ENCODE data around the gene CPT1C. TPM values are rescaled to one million over a fixed set of nuclear protein-coding genes. Genes with fewer than 3 reads are reported as not detected.
A peak's percentile ranks its signal among the peaks of the same experiment; 100 is the strongest.

CPT1C gene
- total and polyA plus RNA-seq, 2 of the 4 experiments (the other 2 are of a cell fraction), result 14.2 to 56.1 TPM

- TF ChIP-seq ELK1 (IDR thresholded peaks at IDR 0.05; ENCODE audit: borderline replicate concordance, low read depth, low read length), result no peak
These were observed 11.7 kb upstream of the CPT1C start (continued) for GRCh38 chr19:49678985-49679770.

GRCh38 chr19:49679771-49680413 lies 11.0 kb upstream of the CPT1C start:
- Histone ChIP-seq H3K36me3 (ENCODE audit: control insufficient read depth, insufficient read depth, low read length) (peaks cover 23% of the 10 kb centered on the region), H3K4ac (ENCODE audit: low read depth, low read length) (no peak overlapping the region), H3K14ac (replicated peaks; ENCODE audit: low read depth, low read length) (no peak overlapping the region), H3K9ac (ENCODE audit: low read depth, low read length) (no peak overlapping the region; the same call in 1 of the 2 replicates), H3K18ac (ENCODE audit: low read depth, low read length) (no peak overlapping the region), H3K9me1 (ENCODE audit: insufficient read depth, low read length) (peaks cover 3% of the 10 kb centered on the region; the same call in 1 of the 2 replicates), H2BK120ac (ENCODE audit: low read depth, low read length) (no peak overlapping the region), H4K8ac (ENCODE audit: low read depth in 2 of 2, low read length in 2 of 2) (peak overlapping the region in 1 of 2 experiments; percentile 83; a peak in 1 of 4 replicates), H2BK15ac (ENCODE audit: low read depth, low read length) (no peak overlapping the region), H4K91ac (ENCODE audit: insufficient read depth, low read depth, low read length) (0 out of 2 replicates have a peak overlapping the region, but pooled peaks have one; percentile 31), H3K9me3 (ENCODE audit: control insufficient read depth, insufficient read depth, low read length) (no peaks in the 10 kb centered on the region), H2BK5ac (ENCODE audit: low read depth, low read length, poor library complexity, severe bottlenecking) (no peak overlapping the region), H3K56ac (ENCODE audit: extremely low read depth, insufficient read depth, low read length) (no peak overlapping the region), H2AK5ac (ENCODE audit: low read depth, low read length) (no peak overlapping the region), H2BK20ac (ENCODE audit: low read depth, low read length) (no peak overlapping the region), H3K27me3 (ENCODE audit: control insufficient read depth, insufficient read depth, low read length) (no peaks in the 10 kb centered on the region), H3K23ac (ENCODE audit: low read depth, low read length) (no peak overlapping the region; the same call in 1 of the 2 replicates), H3K79me1 (ENCODE audit: low read depth in 1 of 2, low read length in 2 of 2) (peaks cover 19 to 60% of the 10 kb centered on the region in 2 experiments), H3K27ac (ENCODE audit: insufficient read depth, low read length) (peak overlapping the region; percentile 9), H3K4me3 (ENCODE audit: insufficient read depth, low read depth, low read length) (no peak overlapping the region), H2AFZ (replicated peaks; ENCODE audit: low read length, poor library complexity) (no peak overlapping the region), H3K4me2 (ENCODE audit: low read depth, low read length) (no peak overlapping the region; the same call in 1 of the 2 replicates), H4K5ac (ENCODE audit: low read depth, low read length) (no peak overlapping the region), H2AK9ac (replicated peaks; ENCODE audit: low read depth, low read length, poor library complexity) (peak overlapping the region; percentile 68), H3K4me1 (ENCODE audit: control insufficient read depth, insufficient read depth, low read length) (peaks cover 13% of the 10 kb centered on the region), H4K20me1 (ENCODE audit: insufficient read depth, low read length) (peaks cover 51% of the 10 kb centered on the region)
- in situ Hi-C loops (cut with MboI; ENCODE audit: low sequenced_read_pairs) (loop anchor here (10.0 kb wide), 1 partner anchor 175 kb away; the partner anchor contains the start of gene PTOV1), dilution Hi-C loops (cut with HindIII; ENCODE audit: low sequenced_read_pairs, unreplicated experiment) (no loop called here), intact Hi-C loops (cut with micrococcal nuclease) (loop anchor here (5.0 kb wide), 2 partner anchors 88 to 108 kb away; partner anchors contain the start of gene PRR12)
- TF ChIP-seq MXI1 (IDR thresholded peaks at IDR 0.05; ENCODE audit: borderline replicate concordance, low read depth, low read length), result no peak
- WGBS, 2 experiments (ENCODE audit: extremely low coverage in 2 of 2, insufficient read length in 1 of 2), result 52% methylated on average over 3 of the region's 10 CpGs; no CpG with 5 or more reads in 1 of the 2 experiments
- DNase-seq, result no peak
- ChIA-PET CTCF (interaction anchor here (0.6 to 1.0 kb wide), 2 partner anchors 110 to 313 kb away, joined by 3 to 4 read pairs; no protein-coding TSS in a partner anchor), POLR2A (ENCODE audit: unreplicated experiment) (no interaction called here)
- BruUV-seq (replicated peaks), result no TSS peak
- no peak for ATAC-seq (ENCODE audit: low read depth)
